HG02973 (cell line): ENCODE measurements around the gene CUL2.
"Not testable (repeated sequence)": the region's sequence is repeated elsewhere in the genome, so short reads cannot be mapped to it uniquely, and the experiment has no call there.

Experiments used
- ATAC-seq: cut with Tn5 transposase; IDR thresholded peaks from one replicate; pipeline ENCODE4 v1.9.1; 2021; ENCODE audit warnings: moderate library complexity; ENCODE audit not compliant: unreplicated experiment

Gene CUL2

DNA sequence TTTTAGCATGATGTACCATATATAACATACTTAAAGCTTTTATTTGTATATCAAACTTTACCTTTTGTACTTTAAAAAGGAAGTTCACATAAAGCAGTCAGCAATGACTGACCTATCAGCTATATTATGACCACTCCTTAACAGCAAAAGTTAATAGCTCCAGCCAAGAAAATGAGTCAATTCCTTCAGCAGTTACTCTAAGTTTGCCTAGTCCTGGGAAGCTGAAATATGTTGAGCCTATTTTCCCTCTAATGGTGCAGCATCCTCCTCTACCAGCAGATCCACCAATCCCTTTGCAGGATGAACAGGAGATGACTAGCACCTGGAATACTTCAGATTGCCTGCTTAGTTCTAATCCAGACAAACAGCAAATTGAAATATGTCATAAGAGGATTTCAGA lies 64.2 kb downstream of the CUL2 start:
- ATAC-seq = no peak

DNA sequence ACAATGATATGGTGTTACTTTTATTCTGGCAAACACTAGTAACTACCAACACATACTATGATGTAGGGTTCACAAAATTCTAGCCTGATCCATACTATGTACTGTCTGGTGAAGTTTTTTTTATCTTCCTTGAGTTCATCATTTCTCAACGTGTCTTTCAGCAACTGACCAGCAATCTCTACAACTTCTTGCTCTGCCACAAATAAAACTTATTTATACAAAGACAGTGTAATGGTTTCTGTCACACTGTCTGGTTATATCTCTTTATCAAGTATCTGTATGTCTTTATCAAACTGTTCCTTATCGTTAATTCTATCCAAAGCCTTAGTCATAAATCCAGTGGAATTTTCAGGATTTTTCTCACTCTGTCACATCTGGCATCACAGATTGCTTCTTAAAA lies 69.7 kb downstream of the CUL2 start:
- no peak for ATAC-seq

- no peak for ATAC-seq
These were observed 70.8 kb downstream of the CUL2 start for GRCh38 chr10:35019041-35020024.

DNA sequence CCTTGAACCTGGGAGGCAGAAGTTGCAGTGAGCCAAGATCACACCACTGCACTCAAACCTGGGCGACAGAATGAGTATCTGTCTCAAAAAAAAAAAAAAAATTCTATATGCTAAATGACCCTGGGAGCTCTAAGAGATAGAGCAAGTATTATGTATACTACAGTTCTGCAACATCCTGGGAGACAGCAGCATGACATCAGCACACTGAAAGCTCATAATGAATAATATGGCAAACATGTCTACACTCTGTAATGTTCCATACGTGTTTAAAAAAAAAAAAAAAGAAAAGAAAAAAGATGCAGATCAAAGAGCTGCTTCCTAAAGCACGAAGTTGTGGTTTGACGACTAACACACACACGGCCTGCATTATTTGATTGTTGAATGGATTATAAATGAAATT lies 72.5 kb downstream of the CUL2 start:
- ATAC-seq = no peak

DNA sequence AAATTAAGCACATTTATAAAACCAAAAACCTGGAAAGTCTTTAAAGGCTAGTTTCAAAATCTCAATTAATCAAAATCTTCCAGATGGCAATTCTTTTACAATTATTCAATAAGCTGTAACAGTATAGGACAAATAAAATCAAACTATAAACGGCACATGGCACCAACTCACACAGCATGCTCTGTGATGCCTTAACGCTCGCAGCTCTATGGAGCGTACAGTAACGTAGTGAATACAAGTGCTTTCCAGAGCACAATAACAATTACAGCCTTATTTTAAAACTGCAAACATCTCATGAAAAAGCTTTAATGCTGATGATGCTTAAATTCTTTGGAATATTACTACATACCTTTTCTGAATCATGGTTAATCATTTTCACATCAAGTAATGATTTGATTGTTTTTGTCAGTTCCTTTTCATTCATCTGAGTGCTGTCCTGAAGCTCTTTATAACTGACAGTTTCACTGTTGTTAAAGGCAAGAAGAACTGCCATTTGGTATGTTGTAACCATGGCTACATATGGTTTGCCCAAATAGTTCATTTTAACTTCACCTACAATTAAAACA lies 74.2 kb downstream of the CUL2 start:
- ATAC-seq = no peak

GRCh38 chr10:35012781-35013180 lies 77.4 kb downstream of the CUL2 start:
- ATAC-seq = no peak

DNA sequence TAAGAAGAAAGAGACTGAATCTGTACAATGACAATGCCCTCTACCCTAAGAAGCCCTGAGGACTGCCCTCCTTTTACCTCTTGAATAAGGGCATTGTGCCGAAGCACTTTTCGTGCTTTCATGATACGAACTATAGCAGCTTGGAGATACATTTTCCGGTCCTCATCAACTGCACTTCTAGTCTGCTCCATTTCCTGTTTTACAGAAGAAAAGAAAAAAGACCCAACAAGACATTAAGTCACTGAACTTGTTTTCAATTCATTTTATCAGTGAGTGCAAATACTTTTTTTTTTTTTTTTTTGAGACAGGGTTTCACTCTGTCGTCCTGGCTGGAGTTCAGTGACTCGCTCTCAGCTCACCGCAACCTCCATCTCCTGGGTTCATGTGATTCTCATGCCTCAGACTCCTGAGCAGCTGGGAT lies 78.4 kb downstream of the CUL2 start:
- ATAC-seq = no peak

DNA sequence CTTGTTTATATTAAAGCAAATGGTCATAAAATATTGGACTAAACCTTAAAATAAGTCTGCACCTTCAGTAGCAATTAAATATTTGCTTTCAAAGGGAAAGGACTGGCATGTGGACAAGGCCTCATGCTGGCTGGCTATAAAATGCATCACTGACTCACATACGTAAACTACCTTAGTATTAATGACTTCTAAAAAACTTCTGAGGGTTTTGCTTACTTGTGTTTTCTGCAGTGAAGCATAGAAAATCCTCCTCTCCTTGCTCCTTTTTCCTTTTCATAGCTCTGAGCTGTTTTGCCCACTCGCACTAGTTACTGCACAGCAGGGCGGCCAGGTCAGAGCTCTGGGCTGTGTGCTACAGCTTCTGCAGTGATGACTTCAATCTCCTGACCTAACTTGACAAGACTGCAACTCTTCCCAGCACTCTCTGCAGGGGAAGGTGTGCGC lies 82.3 kb downstream of the CUL2 start:
- no peak for ATAC-seq

- ATAC-seq = no peak
These were observed 83.3 kb downstream of the CUL2 start for GRCh38 chr10:35006836-35007235.

- ATAC-seq = no peak
These were observed 84.3 kb downstream of the CUL2 start for GRCh38 chr10:35005868-35006267.

GRCh38 chr10:35004651-35005050 lies 85.5 kb downstream of the CUL2 start:
- no peak for ATAC-seq

DNA sequence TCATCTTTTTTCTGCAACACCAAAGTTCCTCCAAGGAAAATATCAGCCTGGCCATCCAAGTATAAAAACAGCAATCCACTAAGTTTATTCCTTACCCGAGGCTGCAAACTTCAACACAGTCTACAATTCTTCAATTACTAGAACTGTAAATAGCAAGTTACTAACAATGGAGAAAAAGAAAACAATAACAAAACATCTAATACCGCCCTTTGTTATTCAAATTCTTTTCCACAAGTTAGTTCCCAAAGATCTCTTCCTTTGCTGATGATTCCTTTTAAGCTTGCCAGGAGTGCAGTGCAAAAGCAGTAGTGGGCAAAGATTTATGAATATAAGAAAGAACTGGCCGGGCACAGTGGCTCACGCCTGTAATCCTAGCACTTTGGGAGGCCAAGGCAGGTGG lies 86.2 kb downstream of the CUL2 start:
- no peak for ATAC-seq

- ATAC-seq = no peak
These were observed 89.2 kb downstream of the CUL2 start for GRCh38 chr10:35000936-35001335.

GRCh38 chr10:34999532-34999931 lies 90.6 kb downstream of the CUL2 start:
- no peak for ATAC-seq

DNA sequence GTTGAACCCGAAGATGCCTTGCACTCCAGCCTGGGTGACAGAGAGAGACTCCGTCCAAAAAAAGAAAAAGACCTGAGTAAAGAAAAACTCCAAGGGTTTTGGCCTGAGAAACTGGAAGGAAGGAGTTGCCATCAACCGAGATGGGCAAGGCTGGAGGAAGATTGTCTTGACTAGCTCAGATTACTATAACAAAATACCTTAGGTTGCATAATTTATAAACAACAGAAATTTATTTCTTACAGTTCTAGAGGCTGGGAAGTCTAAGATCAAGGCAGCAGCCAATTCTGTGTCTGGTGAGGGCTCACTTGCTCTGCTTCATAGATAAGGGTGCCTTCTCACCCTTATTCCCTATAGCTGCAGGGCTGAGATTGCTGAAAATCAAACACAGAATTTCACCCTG lies 91.2 kb downstream of the CUL2 start:
- ATAC-seq = no peak

GRCh38 chr10:34996843-34997242 lies 93.3 kb downstream of the CUL2 start:
- no peak for ATAC-seq

DNA sequence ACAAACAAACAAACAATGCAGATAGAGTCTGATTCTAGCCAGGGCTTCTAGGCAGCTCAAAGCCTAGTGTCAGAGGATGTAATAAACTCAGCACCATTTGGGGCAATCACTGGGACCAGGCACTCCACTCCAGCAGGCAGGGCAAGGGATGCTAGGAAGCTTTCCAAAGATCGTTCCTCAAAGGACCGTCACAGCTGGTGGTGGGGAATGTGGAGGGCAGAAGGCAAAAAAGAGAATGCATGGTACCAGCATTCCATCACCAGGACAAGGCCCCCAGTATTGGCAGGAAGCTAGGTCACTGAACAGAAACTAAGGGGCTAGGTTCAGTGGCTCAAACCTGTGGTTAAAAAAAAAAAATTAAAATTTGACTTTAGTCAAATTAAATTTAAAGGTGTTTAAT lies 94.2 kb downstream of the CUL2 start:
- no peak for ATAC-seq

GRCh38 chr10:34994565-34995142 lies 95.5 kb downstream of the CUL2 start:
- peak; percentile 98 for ATAC-seq

DNA sequence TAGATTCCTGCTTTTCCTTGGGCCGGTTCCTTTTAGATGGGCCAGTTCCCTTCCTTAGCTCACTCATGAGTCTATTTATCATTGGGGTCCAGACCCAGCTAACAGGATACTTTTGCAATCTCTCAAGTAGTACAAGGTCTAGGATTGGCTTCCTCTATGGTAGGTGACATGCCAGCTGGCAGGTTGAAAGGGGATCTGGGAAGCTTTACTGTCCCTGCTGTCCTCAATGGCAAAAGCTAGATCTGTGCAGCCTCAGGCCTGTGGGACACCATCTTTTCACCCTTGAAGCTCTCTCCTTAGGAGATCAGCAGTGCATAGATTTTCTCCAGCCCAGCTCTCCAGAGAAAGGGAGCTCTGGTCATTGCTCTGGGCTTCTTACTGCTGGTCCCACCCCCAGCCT lies 96.4 kb downstream of the CUL2 start:
- no peak for ATAC-seq

DNA sequence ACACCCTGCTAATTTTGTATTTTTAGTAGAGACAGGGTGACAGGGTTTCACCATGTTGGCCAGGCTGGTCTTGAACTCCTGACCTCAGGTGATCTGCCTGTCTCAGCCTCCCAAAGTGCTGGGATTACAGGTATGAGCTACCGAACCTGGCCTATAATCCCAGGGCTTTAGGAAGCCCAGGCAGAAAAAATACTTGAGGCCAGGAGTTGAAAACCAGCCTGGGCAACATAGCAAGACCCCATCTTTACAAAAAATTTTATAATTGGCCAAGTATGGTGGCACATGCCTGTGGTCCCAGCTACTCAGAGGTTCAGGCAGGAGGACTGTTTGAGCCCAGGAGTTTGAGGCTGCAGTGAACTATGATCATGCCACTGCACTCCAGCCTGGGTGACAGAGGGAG lies 99.0 kb downstream of the CUL2 start:
- not testable (repeated sequence) for ATAC-seq

- ATAC-seq = no peak
These were observed 101.6 kb downstream of the CUL2 start for GRCh38 chr10:34988397-34989067.
